HG02588 (cell line): ENCODE data around the gene MEST.
"Not testable (repeated sequence)": the region's sequence is repeated elsewhere in the genome, so short reads cannot be mapped to it uniquely, and the experiment has no call there.

Experiments
- ATAC-seq: cut with Tn5 transposase; IDR thresholded peaks from one replicate; pipeline ENCODE4 v1.9.1; 2021; ENCODE audit warnings: mild to moderate bottlenecking, moderate library complexity; ENCODE audit not compliant: unreplicated experiment

The MEST gene, protein sequence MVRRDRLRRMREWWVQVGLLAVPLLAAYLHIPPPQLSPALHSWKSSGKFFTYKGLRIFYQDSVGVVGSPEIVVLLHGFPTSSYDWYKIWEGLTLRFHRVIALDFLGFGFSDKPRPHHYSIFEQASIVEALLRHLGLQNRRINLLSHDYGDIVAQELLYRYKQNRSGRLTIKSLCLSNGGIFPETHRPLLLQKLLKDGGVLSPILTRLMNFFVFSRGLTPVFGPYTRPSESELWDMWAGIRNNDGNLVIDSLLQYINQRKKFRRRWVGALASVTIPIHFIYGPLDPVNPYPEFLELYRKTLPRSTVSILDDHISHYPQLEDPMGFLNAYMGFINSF

DNA sequence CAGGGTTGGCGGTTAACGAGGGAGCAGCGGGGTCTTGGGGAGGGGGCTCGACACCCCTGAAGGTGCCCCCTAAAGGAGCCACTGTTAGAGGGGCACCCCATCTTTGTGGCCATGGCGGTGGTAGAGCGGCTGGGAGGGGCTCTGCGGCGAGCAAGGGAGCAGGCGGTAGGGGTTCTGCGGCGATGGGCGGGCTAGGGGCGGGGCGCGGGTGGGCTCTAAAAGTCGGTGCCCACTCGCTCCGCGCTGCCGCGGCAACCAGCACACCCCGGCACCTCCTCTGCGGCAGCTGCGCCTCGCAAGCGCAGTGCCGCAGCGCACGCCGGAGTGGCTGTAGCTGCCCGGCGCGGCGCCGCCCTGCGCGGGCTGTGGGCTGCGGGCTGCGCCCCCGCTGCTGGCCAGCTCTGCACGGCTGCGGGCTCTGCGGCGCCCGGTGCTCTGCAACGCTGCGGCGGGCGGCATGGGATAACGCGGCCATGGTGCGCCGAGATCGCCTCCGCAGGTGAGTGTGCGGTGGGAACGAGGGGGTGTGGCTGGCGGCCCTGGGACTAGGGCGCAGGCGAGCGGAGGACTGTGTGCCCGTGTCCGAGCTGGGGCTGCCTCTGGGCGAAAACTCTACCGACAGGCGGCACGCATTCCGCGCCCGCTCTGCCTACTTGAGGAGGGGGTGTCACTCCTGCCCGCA lies at the start of gene MEST:
Gene MEST, plus strand, starts transcription at position 245 of the 682 bp plus-strand sequence. Its CDS starts 229 bp downstream, at position 474.
- no peak for ATAC-seq

- ATAC-seq, result no peak
Observed at GRCh38 chr7:130442601-130443000, 49.3 kb upstream of the MEST start.

DNA sequence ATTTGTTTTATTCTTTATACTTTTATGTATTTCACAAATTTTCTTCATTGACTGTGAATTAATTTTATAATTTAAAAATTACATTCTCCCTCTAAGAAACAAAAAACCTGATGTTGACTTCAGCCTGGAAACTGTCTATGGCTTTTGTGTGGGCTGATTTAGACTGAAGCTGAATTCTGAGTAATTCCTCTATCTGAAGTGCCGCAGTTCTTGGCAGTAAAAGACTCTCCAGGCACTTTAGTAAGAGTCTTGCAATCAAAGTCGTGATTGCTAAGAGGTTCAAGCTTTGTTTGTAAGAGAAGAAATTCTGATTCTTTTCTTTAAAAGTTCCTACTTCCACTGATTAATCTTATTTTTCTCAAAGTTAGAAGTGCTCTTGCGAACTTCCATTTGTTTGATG lies 47.7 kb upstream of the MEST start:
- no peak for ATAC-seq

- no peak for ATAC-seq
Observed at GRCh38 chr7:130444751-130445407, 47.0 kb upstream of the MEST start.

- ATAC-seq, result no peak
Observed at GRCh38 chr7:130446259-130446658, 45.6 kb upstream of the MEST start.

DNA sequence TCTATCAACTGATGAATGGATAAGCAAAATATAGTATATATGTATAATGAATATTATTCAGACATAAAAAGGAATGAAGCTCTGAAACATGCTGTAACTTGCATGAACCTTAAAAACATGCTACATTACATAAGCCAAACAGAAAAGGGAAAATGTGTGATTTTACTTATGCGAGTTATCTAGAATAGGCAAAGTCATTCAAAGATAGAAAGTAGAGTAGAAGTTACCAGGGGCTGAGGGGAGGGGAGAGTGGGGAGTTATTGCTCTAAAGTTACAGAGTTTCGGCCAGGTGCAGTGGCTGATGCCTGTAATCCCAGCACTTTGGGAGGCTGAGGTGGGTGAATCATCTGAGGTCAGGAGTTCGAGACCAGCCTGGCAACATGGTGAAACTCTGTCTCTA lies 40.5 kb upstream of the MEST start:
- ATAC-seq, result not testable (repeated sequence)

DNA sequence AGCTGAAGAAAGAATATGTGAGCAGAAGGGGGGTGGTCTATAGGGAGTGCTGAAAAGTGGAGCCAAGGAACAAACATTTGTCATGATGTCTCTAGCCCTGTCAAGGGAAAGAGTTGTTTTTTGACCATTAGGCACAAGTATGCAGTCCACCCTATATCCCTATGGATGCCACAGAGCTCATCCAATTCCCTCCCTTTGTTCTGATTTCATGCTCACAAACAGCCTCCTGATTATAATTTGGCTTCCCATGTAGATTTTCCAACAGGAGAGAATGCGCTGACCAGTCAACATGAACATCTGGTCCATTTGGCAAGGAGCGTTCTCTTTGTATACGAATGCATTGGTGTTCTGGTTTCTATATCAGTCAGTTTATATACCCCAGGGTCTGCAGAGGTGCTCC lies 38.9 kb upstream of the MEST start:
- ATAC-seq, result no peak

DNA sequence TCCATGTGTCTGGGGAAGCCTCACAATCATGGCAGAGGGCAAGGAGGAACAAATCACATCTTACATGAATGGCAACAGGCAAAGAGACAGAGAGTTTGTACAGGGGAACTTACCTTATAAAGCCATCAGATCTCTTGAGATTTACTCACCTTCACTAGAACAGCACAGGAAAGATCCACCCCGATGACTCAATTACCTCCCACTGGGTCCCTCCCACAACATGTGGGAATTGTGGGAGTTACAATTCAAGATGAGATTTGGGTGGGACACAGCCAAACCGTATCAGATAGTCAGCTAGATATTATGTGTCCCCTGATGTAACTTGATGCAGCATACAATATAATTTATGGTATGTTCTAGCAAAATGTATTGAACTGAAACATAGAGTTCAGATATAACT lies 36.9 kb upstream of the MEST start:
- ATAC-seq, result no peak

GRCh38 chr7:130458257-130458656 lies 33.6 kb upstream of the MEST start:
- no peak for ATAC-seq

- no peak for ATAC-seq
Observed at GRCh38 chr7:130461272-130461671, 30.6 kb upstream of the MEST start.

DNA sequence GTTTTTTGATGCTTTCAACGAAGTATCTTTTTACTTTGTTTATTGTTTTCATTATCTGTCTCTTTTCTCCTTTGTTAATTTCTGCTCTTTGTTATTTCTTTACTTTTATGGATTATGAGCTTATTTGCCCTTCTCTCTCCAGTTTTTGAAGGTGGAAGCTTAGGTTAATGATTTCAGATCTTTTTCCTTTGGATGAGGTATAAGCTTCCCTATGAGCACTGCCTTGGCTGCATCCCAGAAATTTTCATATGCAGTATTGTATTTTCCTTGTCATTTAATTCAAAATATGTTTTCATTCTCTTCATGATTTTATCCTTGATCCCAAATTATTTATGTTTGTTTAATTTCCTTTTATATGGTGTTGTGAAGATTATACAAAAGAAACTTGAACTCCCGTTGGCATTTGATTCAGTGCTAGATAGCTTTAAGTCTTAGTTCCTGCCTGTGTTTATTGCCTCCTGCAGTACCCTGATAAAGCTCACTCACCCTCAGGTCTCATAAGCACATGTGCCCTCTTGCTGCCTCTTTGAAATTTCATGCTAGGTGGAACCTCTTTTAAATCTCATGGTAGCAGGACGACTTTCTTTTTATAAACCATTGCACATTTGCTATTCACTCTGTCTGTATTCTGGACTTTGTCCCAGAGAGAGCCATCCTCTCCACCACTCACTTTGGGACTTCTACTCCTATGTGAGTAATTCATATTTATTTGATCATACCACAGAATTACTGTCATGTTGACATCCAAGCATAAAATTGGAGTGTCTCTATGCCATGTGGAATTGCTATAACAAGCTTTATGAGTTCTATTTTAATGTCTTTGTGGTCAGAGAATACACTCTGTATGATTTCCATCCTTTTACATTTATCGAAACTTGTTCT lies 28.1 kb upstream of the MEST start:
- no peak for ATAC-seq

GRCh38 chr7:130468612-130469011 lies 23.3 kb upstream of the MEST start:
- no peak for ATAC-seq

- ATAC-seq, result no peak
Observed at GRCh38 chr7:130471974-130472373, 19.9 kb upstream of the MEST start.

DNA sequence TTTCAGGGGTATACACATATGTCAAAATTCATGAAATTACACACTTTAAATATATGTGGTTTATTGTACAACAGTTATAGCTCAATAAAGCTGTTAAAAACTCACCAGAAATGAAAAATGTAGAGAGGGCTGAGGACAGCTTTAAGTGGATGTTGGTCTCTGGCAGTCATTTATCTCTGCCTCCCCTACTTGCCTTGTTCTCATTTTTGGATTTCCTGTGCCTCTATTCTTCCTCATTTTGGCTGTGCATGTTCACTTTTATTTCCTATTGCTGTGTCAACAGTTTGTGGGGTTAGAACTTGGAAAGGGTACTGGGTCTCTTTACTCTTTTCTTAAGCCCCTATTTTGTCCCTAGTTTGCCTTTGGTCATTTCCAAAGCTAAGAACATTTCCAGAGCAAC lies 18.6 kb upstream of the MEST start:
- no peak for ATAC-seq

DNA sequence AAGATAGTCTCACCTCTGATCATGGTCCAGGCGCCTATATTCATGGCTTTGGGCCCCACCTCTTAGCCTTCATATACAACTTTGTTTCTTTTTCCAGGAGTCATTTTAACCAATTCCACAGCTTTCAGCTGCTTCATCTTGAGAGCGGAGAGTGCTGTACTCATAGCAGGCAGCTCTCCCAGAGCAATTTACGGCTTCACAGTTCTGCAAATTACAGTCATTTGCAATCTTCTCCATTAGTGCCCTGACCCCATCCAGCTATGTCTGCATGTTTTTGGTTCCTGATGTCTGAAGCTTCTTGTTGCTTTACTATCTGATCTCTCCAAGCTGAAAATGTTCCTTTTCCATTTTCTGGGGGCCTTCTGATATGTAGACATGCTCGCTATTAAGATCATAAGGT lies 18.0 kb upstream of the MEST start:
- ATAC-seq, result no peak

- ATAC-seq, result no peak
Observed at GRCh38 chr7:130475776-130476175, 16.1 kb upstream of the MEST start.

- ATAC-seq, result no peak
Observed at GRCh38 chr7:130476297-130477150, 15.4 kb upstream of the MEST start.

DNA sequence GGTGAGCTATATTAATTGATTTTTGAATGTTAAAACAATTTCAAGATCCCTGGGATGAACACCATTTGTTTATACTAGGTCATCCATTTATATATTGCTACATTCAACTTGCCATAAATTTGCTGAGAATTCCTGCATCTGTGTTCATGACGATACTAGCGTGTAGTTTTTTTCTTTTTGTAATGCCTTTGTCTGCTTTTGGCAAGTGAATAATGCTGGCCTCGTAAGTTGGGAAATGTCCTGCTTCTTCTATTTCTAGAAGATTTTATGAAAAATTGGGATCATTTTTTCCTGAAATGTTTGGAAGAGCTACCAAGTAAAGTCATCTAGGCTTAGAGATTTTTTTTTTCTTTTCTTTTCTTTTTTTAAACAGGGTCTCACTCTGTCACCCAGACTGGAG lies 12.9 kb upstream of the MEST start:
- no peak for ATAC-seq

- ATAC-seq, result no peak
Observed at GRCh38 chr7:130479716-130480400, 12.0 kb upstream of the MEST start.

DNA sequence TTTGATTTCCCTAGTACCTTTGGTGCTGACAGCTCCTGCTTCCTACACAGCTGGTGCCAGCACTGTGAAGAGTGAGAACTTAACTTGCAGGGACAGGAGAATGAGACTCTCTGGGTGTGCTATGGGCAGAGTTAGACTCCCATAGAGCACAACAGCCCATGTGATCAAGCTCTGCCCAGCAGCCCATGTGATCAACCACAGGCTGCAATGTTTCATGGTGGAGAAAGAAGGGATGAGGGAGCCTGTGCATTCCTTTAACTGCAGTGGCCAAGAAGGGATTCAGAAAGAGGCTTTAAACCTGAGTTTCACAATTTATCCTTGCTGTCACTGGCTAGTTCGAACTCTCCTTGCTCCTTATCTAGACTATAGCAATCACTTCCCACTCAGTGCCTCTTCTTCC lies 10.0 kb upstream of the MEST start:
- ATAC-seq, result no peak
